ENCODE data around the gene UBAP1. TPM values are rescaled to one million over a fixed set of nuclear protein-coding genes. Genes with fewer than 3 reads are reported as not detected.

Gene UBAP1
- total RNA-seq = 33.4 and 36.0 TPM in 2 replicates

DNA sequence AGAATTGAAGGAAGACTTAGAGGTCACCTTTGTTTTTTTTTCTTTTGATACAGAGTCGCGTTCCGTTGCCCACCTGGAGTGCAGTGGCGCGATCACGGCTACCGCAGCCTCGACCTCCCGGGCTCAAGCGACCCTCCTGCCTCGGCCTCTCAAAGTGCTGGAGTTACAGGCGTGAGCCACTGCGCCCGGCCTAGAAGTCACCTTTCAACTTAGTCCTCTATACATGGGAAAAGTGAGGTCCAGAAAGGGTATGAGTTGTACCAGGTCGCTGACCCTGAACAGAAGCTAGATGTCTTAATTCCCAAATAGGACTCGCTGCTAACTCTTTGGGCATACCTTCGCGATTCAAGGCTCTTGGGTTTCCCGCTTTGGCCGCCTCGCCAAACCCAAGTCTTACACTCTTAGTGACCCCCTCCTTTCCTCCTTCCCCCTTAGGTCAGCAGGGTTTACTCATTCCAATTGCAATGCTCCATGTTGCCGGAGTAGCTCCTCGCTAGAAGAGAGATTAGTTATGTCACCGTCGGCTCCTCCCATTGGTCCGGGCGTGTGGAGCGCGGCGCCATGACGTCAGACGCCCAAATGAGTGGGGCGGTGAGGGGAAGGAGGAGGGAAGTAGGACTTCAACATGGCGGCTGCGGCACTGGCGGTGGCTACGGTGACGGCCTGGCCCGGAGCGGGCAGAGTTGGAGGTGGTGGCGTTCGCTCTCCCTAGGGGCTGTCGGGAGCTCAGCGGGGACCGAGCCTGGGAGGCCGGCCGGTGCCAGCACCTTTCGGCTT is at the start of gene UBAP1:
TSS of gene UBAP1 (plus strand) at position 608 of the 777 bp plus-strand sequence. CDS start 41,872 bp downstream, outside the sequence.

Small RNA genes lying within 50 kb of the gene (small RNA-seq; reads per million reads assigned to genes)
- not detected for gene AL353662.3
- not detected for gene RNA5SP282
- 0.12 reads per million for gene RNU2-50P

Other genes with a start within 250 kb of the UBAP1 start
- 31.0 and 42.8 TPM in 2 replicates for gene UBAP2, start 130.2 kb upstream of the UBAP1 start, total RNA-seq
- 20.8 and 31.1 TPM in 2 replicates for gene DCAF12, start 52.3 kb upstream of the UBAP1 start, total RNA-seq
- 1.4 and 2.0 TPM in 2 replicates for gene KIF24, start 150.2 kb downstream of the UBAP1 start, total RNA-seq
- gene NUDT2, start 150.5 kb downstream of the UBAP1 start, total RNA-seq = 19.6 and 26.7 TPM in 2 replicates
- 7.9 and 13.1 TPM in 2 replicates for gene MYORG, start 197.9 kb downstream of the UBAP1 start, total RNA-seq

Data from placental epithelial cell (primary cell).